ENCODE measurements around the gene NRDC. TPM values are rescaled to one million over a fixed set of nuclear protein-coding genes. Genes with fewer than 3 reads are reported as not detected.

NRDC gene
- total RNA-seq, 1 experiment from 2014 or later, result 33.7 TPM

DNA sequence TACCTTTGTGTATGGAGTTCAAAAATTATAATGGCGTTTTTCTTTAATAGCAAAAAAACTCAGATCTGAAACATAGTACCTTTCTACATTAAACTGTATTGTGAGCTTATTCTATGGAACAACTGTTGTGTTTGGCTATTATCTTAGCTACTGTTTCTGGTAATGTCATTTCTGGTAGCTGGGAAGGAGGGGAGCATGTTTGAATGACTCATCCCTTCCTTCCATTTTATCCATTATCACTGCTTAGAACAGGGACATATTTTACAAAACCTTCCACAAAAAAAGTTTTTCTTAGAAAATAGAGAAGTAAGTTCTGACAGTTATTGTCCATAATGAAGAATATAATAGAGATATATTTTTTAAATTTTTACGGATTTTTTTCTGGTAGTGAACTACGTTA, 128.3 kb downstream of the NRDC start:
- in situ Hi-C loops (cut with HindIII; ENCODE audit: low pct_unique_long_range_greater_than_20kb, low sequenced_read_pairs), result no loop called here
- no peak for DNase-seq (ENCODE audit: low read depth)

DNA sequence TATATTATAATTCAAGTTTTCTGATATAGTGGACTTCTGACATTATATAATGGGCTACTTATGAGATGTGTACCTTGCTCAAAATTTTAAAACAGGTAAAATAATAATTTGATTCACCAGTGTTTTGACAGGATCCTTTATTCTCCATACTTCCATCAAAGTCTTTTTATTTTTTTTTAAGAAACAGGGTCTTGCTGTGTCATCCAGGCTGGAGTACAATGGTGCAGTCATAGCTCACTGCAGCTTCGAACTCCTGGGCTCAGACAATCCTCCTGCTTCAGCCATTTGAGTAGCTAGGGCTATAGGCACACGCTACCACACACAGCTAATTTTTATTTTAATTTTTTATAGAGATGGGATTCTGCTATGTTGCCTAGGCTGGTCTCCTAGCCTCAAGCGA, 129.4 kb downstream of the NRDC start:
- DNase-seq (ENCODE audit: low read depth), result no peak
- in situ Hi-C loops (cut with HindIII; ENCODE audit: low pct_unique_long_range_greater_than_20kb, low sequenced_read_pairs), result no loop called here

DNA sequence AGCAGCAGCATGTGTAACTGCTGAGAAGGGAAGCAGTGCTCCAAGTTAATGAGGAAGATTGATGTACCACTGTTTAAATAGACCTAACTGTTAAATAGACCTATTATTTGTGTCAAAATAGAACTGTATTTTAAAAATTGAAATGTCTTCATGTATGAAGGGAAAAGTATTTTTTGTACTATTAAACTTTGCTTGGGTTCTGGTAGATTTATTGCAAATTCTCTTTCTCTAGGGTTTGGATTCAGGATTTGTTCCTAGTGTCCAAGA, 133.3 kb downstream of the NRDC start:
- DNase-seq (ENCODE audit: low read depth), result no peak
- in situ Hi-C loops (cut with HindIII; ENCODE audit: low pct_unique_long_range_greater_than_20kb, low sequenced_read_pairs), result no loop called here

DNA sequence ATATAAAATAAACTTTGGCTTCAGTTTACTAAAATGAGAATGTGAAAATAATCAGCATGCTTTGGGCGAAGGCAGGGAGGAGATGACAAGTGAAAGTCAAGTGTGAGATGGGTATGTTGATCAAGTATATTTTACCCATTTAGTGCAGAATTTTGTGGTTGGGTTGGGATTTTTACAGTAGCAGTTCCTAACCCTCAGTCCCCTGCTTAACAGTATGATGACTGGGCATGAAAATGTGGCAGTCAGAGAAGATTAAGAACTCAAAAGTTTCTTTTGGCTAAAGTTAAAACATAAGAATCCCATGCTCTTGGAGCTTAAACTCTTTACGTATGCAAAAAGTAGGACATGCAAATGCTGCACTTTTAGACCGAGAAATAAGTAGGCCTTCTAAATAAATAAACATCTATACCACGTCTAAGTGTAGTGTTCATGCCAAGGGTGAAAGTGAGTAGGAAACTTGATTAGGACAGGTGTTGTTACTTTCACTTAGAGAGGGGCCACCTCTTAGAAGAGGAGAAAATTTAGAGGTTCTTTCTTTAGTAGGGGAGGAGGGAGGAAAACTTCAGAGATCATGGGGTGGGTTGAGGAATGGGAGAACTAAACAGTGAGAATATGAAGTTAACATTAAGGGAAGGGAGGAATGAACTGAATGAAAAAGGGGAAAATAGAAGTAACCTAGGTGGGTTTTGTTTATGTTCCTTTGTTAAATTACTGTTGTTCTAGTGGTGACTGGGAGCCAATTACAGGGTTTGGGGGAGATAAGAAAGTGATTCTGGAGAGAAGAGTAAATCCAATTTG, 133.8 kb downstream of the NRDC start:
- in situ Hi-C loops (cut with HindIII; ENCODE audit: low pct_unique_long_range_greater_than_20kb, low sequenced_read_pairs), result no loop called here
- DNase-seq (ENCODE audit: low read depth), result no peak

DNA sequence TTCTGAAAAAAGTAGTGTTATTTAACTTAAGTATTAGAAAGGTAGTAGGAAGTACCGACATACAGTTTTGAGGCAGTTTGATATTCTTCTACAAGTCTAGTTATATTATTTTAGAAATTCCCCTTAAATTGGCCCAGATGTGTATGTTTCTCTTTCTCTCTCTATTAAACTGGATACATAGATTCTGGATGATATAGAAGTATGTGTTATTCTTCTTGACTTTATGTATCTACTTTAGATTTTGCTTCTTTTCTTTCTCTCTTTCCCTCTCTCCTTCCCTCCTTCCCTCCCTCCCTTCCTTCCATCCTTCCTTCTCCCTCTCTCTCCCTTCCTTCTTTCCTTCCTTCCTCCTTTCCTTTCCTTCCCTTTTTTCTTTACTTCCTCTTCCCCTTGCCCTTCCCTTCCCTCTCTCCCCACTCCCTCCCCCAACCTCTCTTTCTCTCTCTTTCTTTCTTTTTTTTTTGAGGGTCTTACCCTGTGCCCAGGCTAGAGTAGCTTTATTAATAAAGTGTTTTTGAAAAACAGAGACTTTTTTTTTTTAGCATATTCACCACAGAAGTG, 137.3 kb downstream of the NRDC start:
- in situ Hi-C loops (cut with HindIII; ENCODE audit: low pct_unique_long_range_greater_than_20kb, low sequenced_read_pairs), result no loop called here
- DNase-seq (ENCODE audit: low read depth), result no peak

DNA sequence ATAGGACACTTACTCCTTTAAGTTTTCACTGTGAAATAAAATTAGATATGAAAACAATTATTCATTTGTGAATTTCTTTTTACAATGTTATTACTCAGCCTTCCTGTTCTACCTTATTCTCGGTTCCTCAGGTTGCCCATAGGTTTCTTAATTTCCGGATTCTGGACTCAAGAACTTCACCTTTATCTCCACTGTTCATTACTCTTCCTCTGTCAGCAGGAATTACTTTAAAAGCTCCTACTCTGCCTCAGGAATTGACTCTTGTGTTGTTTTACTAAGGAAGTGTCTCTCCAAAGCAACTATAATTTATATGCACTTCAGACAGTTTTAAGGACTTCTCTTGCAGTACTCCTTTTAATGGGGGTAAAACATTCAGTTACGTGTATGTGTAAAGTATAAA, 137.9 kb downstream of the NRDC start:
- in situ Hi-C loops (cut with HindIII; ENCODE audit: low pct_unique_long_range_greater_than_20kb, low sequenced_read_pairs), result no loop called here
- no peak for DNase-seq (ENCODE audit: low read depth)

Other genes starting within 250 kb of the NRDC start
- gene RAB3B, start 112.0 kb upstream of the NRDC start, total RNA-seq (2014; rRNA removed; shearing (Covaris generic); ENCODE audit: low replicate concordance), result 1.5 and 2.4 TPM in 2 replicates
- gene KTI12, start 155.1 kb upstream of the NRDC start, total RNA-seq (2014; rRNA removed; shearing (Covaris generic); ENCODE audit: low replicate concordance), result 23.1 and 28.4 TPM in 2 replicates
- 46.5 and 49.6 TPM in 2 replicates for gene TXNDC12, start 176.5 kb upstream of the NRDC start, total RNA-seq (2014; rRNA removed; shearing (Covaris generic); ENCODE audit: low replicate concordance)
- gene BTF3L4, start 177.6 kb upstream of the NRDC start, total RNA-seq (2014; rRNA removed; shearing (Covaris generic); ENCODE audit: low replicate concordance), result 53.2 and 56.0 TPM in 2 replicates